Activated CD4-positive, alpha-beta T cell treated with anti-CD3 and anti-CD28 coated beads, Interleukin-2, amount 10 ng/mL, durations not matched to agents 7 days and 5 days (primary cell): ENCODE results near the gene RASA2. TPM values are rescaled to one million over a fixed set of nuclear protein-coding genes. Genes with fewer than 3 reads are reported as not detected.
"Not testable (repeated sequence)": the region's sequence is repeated elsewhere in the genome, so short reads cannot be mapped to it uniquely, and the experiment has no call there.

Source experiments
- CTCF ChIA-PET: fragments of 350-600 bp; sonication (Branson Sonifier 250); formaldehyde crosslinking; loops from one replicate; lab custom pipeline; 2021; ENCODE audit warnings: antibody characterized with exemption; lab: Charles Lee
- POLR2A ChIA-PET: fragments of 350-600 bp; sonication (Branson Sonifier 250); formaldehyde crosslinking; loops from one replicate; lab custom pipeline; 2021; ENCODE audit warnings: antibody characterized with exemption; lab: Charles Lee
- DNase-seq: peaks from one replicate; pipeline ENCODE4 v3.0.0-alpha.2; 2020
- H3K27ac Mint-ChIP-seq: one replicate; pipeline ENCODE4 v1.8.0; 2021; ENCODE audit warnings: mild to moderate bottlenecking, moderate library complexity, mixed read lengths
- H3K27me3 Mint-ChIP-seq: one replicate; pipeline ENCODE4 v1.8.0; 2021; ENCODE audit warnings: mixed read lengths
- H3K36me3 Mint-ChIP-seq: one replicate; pipeline ENCODE4 v1.8.0; 2021; ENCODE audit warnings: low read depth, mixed read lengths
- H3K4me1 Mint-ChIP-seq: one replicate; pipeline ENCODE4 v1.8.0; 2021; ENCODE audit warnings: mixed read lengths
- H3K4me3 Mint-ChIP-seq: one replicate; pipeline ENCODE4 v1.8.0; 2021; ENCODE audit warnings: mild to moderate bottlenecking, moderate library complexity, mixed read lengths
- H3K9me3 Mint-ChIP-seq: one replicate; pipeline ENCODE4 v1.8.0; 2021; ENCODE audit warnings: mixed read lengths
- total RNA-seq, 2 experiments: library from RNA; stranded (reverse); gene quantifications; one replicate each; pipeline ENCODE4 v1.2.3, GENCODE V29; 2021

The RASA2 gene
- total RNA-seq, 2 experiments from 2014 or later, result 46.5 to 54.1 TPM

DNA sequence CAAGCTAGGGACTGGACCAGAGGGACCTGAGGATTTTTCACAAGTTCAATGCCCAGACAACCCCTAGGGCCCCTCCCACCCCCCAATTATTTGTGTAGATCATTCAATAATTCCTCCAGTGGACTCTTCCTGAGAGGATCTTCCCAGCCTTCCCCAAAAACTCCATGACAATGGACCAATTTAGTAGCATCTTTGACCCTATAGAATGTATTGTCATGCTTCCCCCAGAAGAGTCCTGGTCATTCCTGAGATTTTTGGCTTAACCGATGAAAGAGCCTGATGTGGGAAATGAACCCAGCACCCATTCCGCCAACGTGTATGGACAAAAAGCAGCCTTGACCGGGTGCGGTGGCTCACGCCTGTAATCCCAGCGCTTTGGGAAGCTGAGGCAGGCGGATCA is 132.1 kb downstream of the RASA2 start:
- Mint-ChIP-seq H3K9me3 (peaks cover 2% of the 10 kb centered on the region), H3K4me3 (no peak overlapping the region), H3K4me1 (no peaks in the 10 kb centered on the region), H3K27ac (no peak overlapping the region), H3K27me3 (no peaks in the 10 kb centered on the region), H3K36me3 (peaks cover 26% of the 10 kb centered on the region)
- DNase-seq, result no peak
- ChIA-PET POLR2A (no interaction called here), CTCF (no interaction called here)

DNA sequence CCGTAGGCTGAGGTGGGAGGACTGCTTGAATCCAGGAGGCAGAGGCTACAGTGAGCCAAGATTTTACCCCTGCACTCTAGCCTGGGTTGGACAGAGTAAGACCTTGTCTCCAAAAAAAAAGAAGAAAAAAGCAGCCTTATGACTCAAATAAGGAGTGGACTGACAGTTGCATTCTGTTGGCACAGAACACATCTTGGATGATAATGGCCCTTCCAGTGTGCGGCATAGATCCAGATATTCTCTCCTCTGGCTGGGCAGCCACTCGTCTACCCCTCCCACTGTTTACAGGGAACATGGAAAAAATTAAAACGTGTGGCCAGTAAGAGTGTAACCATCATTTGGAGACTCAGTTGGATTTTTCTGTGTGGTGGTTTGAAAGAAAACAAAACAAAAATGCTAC is 132.6 kb downstream of the RASA2 start:
- no peak for DNase-seq
- Mint-ChIP-seq H3K36me3 (peaks cover 22% of the 10 kb centered on the region), H3K27ac (peak overlapping the region; percentile 50), H3K4me3 (no peak overlapping the region), H3K9me3 (peaks cover 2% of the 10 kb centered on the region), H3K27me3 (no peaks in the 10 kb centered on the region), H3K4me1 (no peaks in the 10 kb centered on the region)
- POLR2A ChIA-PET, result no interaction called here
- CTCF ChIA-PET, result no interaction called here

DNA sequence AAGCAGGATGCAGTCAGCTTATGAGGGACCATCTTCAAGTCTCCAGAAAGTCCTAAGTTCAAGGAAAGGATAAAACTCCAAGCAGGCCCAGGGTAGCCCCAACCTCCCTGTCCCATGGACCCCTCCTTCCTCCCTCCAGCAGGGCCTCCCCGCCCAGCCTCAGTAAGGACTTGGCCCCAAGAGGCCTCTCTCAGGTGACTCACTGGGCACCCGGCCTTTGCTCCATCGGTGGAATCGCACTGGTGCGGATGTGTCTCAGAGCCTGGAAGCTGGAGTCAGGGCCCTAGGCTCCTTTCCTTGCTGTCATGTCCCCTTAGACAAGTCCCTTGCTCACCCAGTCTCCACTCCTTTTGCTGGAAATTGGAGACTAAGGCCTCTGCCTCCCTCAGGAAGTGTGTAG is 136.9 kb downstream of the RASA2 start:
- H3K9me3 Mint-ChIP-seq, result peaks cover 9% of the 10 kb centered on the region
- CTCF ChIA-PET, result no interaction called here
- no peaks in the 10 kb centered on the region for H3K4me1 Mint-ChIP-seq
- POLR2A ChIA-PET, result no interaction called here
- H3K27ac Mint-ChIP-seq, result no peak overlapping the region
- no peaks in the 10 kb centered on the region for H3K27me3 Mint-ChIP-seq
- no peak overlapping the region for H3K4me3 Mint-ChIP-seq
- DNase-seq, result no peak
- no peaks in the 10 kb centered on the region for H3K36me3 Mint-ChIP-seq

DNA sequence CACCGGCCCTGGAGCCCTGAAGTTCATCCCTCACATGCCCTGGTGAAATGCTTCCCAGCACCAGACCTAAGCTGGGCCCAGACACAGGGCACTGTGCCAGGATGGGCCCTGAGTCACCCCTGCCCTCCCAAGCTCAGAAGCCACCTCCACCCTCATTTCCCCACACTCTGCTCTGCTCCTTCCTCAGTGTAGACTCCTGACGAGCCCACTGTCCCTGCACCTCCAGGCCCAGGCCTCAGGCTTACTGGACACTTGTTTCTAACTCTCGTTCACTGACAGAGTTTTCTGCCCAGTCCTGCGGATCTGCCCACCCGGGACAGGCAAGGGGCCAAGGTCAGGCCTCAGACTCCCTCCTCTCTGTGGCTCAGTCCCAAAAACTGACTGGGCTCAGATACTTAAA is 138.7 kb downstream of the RASA2 start:
- Mint-ChIP-seq H3K9me3 (peaks cover 14% of the 10 kb centered on the region), H3K4me3 (no peak overlapping the region), H3K36me3 (no peaks in the 10 kb centered on the region), H3K27ac (no peak overlapping the region), H3K27me3 (no peaks in the 10 kb centered on the region), H3K4me1 (no peaks in the 10 kb centered on the region)
- POLR2A ChIA-PET, result no interaction called here
- no peak for DNase-seq
- CTCF ChIA-PET, result no interaction called here

- H3K36me3 Mint-ChIP-seq, H3K27ac Mint-ChIP-seq, DNase-seq, H3K27me3 Mint-ChIP-seq, POLR2A ChIA-PET, H3K4me1 Mint-ChIP-seq, H3K4me3 Mint-ChIP-seq: not testable (repeated sequence)
- CTCF ChIA-PET, result interaction anchor here (0.5 kb wide), 1 partner anchor 162 kb away, joined by 4 read pairs; no protein-coding TSS in a partner anchor
- H3K9me3 Mint-ChIP-seq, result peaks cover 12% of the 10 kb centered on the region
Measured at GRCh38 chr3:141628334-141628733, 141.5 kb downstream of the RASA2 start.

GRCh38 chr3:141628868-141629441 is 142.1 kb downstream of the RASA2 start:
- H3K27me3 Mint-ChIP-seq, POLR2A ChIA-PET: not testable (repeated sequence)
- peaks cover 12% of the 10 kb centered on the region for H3K9me3 Mint-ChIP-seq

GRCh38 chr3:141629976-141630375 is 143.1 kb downstream of the RASA2 start:
- peaks cover 12% of the 10 kb centered on the region for H3K9me3 Mint-ChIP-seq
- POLR2A ChIA-PET, result interaction anchor here (0.7 kb wide), 1 partner anchor 270 kb away, joined by 3 read pairs; no protein-coding TSS in a partner anchor
- DNase-seq, result no peak
- H3K4me3 Mint-ChIP-seq, result no peak overlapping the region
- H3K27me3 Mint-ChIP-seq, result peaks cover 8% of the 10 kb centered on the region
- no peaks in the 10 kb centered on the region for H3K4me1 Mint-ChIP-seq
- CTCF ChIA-PET, result no interaction called here
- H3K27ac Mint-ChIP-seq, result no peak overlapping the region
- no peaks in the 10 kb centered on the region for H3K36me3 Mint-ChIP-seq

More at GRCh38 chr3:141628868-141629441, 142.1 kb downstream of the RASA2 start:
- not testable (repeated sequence) for DNase-seq, H3K36me3 Mint-ChIP-seq, H3K4me3 Mint-ChIP-seq, H3K27ac Mint-ChIP-seq, H3K4me1 Mint-ChIP-seq
- CTCF ChIA-PET, result interaction anchor here (0.5 to 0.6 kb wide), 2 partner anchors 17 to 161 kb away, joined by 3 to 4 read pairs; no protein-coding TSS in a partner anchor

DNA sequence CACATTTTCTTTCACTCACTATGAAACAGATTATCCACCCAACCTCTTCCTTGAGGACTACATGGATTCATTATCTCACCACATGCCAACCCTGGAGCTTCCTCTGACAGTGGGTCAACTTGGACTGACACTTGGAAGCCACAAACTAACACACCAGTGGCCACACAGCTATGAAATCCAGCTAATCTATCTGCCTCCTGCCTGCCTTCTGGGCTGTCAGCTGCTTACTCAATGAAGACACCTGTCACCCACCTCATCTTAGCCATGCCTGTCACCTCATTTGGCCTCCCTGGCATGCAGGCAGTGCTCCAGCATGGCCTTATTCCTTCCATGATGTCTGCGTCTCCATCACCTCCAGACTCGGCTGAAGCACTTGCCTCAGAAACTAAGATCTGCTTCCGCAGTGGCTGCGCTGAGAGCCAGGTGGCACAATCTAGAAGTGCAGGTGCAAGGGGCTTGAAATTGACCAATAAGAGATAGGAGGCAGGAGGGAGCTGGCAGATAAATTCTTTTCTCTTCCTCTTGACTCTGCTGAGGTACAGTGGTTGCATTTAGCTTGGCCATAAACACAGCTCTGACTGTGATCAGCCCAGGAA is 146.1 kb downstream of the RASA2 start:
- DNase-seq, result no peak
- no peak overlapping the region for H3K4me3 Mint-ChIP-seq
- H3K27ac Mint-ChIP-seq, result no peak overlapping the region
- ChIA-PET CTCF (interaction anchor here (0.6 to 1.5 kb wide), 2 partner anchors 107 to 123 kb away, joined by 3 read pairs; no protein-coding TSS in a partner anchor), POLR2A (no interaction called here)
- H3K27me3 Mint-ChIP-seq, result peaks cover 8% of the 10 kb centered on the region
- H3K9me3 Mint-ChIP-seq, result peaks cover 12% of the 10 kb centered on the region
- no peaks in the 10 kb centered on the region for H3K36me3 Mint-ChIP-seq
- H3K4me1 Mint-ChIP-seq, result no peaks in the 10 kb centered on the region

DNA sequence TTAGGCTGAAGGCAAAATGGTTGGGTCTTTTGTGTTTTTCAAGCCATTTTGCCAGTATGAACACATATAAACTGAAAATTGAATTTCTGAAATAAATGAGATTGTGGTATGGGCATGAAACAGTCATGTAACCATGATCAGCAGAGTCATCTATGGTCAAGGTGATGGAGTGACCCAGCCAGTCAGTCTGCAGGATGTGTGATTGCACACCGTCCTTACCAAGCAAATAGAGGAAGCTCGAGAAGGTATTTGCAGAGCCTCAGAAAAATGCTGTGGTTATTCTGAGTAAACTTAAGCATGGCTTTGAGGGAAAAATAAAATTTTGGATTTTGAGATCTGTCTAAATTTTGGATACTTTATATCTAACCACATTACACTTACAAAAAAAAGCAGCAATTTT is 155.4 kb downstream of the RASA2 start:
- Mint-ChIP-seq H3K9me3 (no peaks in the 10 kb centered on the region), H3K36me3 (no peaks in the 10 kb centered on the region), H3K27ac (no peak overlapping the region), H3K4me1 (no peaks in the 10 kb centered on the region), H3K27me3 (no peaks in the 10 kb centered on the region), H3K4me3 (no peak overlapping the region)
- ChIA-PET CTCF (no interaction called here), POLR2A (no interaction called here)
- DNase-seq, result no peak

GRCh38 chr3:141643391-141643790 is 156.6 kb downstream of the RASA2 start:
- H3K27ac Mint-ChIP-seq, result no peak overlapping the region
- POLR2A ChIA-PET, result no interaction called here
- CTCF ChIA-PET, result interaction anchor here (1.2 to 1.4 kb wide), 3 partner anchors 183 to 201 kb away, joined by 3 to 4 read pairs (median 3); no protein-coding TSS in a partner anchor
- DNase-seq, result no peak
- no peak overlapping the region for H3K4me3 Mint-ChIP-seq
- no peaks in the 10 kb centered on the region for H3K9me3 Mint-ChIP-seq
- H3K4me1 Mint-ChIP-seq, result no peaks in the 10 kb centered on the region
- H3K36me3 Mint-ChIP-seq, result no peaks in the 10 kb centered on the region
- no peaks in the 10 kb centered on the region for H3K27me3 Mint-ChIP-seq

GRCh38 chr3:141643796-141644195 is 157.0 kb downstream of the RASA2 start:
- no peaks in the 10 kb centered on the region for H3K9me3 Mint-ChIP-seq

DNA sequence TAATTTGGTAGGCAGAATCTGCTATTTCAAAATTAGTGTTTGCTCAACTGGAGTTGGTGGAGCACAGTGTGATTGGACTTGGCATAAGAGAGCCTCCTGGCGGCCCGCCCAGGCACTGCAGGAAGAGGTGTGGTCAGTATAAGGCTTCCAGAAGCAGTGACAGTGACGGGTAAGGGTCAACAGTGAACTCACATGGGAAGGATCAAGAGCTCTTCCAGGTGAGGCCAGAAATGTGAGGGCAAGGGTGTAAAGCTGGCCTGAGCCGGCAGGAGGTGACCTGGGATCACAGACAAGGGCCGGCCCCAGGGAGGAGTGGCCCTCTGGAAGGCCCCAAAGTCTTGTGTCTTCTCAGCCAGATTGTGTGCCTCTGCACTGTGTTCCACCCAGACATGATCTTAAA is 158.1 kb downstream of the RASA2 start:
- Mint-ChIP-seq H3K27ac (no peak overlapping the region), H3K36me3 (no peaks in the 10 kb centered on the region), H3K4me1 (no peaks in the 10 kb centered on the region), H3K9me3 (no peaks in the 10 kb centered on the region), H3K4me3 (no peak overlapping the region), H3K27me3 (no peaks in the 10 kb centered on the region)
- ChIA-PET POLR2A (no interaction called here), CTCF (interaction anchor here (0.6 to 1.9 kb wide), 8 partner anchors 12 to 340 kb away, joined by 3 to 5 read pairs (median 3); no protein-coding TSS in a partner anchor)
- peak; percentile 69 for DNase-seq

More at GRCh38 chr3:141643796-141644195, 157.0 kb downstream of the RASA2 start:
- Mint-ChIP-seq H3K4me3 (no peak overlapping the region), H3K27ac (no peak overlapping the region), H3K27me3 (no peaks in the 10 kb centered on the region), H3K4me1 (no peaks in the 10 kb centered on the region), H3K36me3 (no peaks in the 10 kb centered on the region)
- ChIA-PET POLR2A (no interaction called here), CTCF (interaction anchor here (1.0 to 1.4 kb wide), 4 partner anchors 183 to 200 kb away, joined by 3 to 4 read pairs (median 3); no protein-coding TSS in a partner anchor)
- DNase-seq, result no peak

- ChIA-PET POLR2A (no interaction called here), CTCF (interaction anchor here (0.6 kb wide), 2 partner anchors 276 to 330 kb away, joined by 3 read pairs; no protein-coding TSS in a partner anchor)
- Mint-ChIP-seq H3K9me3 (no peaks in the 10 kb centered on the region), H3K27ac (no peak overlapping the region), H3K27me3 (no peaks in the 10 kb centered on the region), H3K4me1 (no peaks in the 10 kb centered on the region), H3K36me3 (no peaks in the 10 kb centered on the region), H3K4me3 (no peak overlapping the region)
- no peak for DNase-seq
Measured at GRCh38 chr3:141646760-141647561, 160.1 kb downstream of the RASA2 start.
